CD4-positive, alpha-beta T cell treated with Interleukin-21 for 1 hour (primary cell): ENCODE data around the gene VWDE.
"Not testable (repeated sequence)": the region's sequence is repeated elsewhere in the genome, so short reads cannot be mapped to it uniquely, and the experiment has no call there.

Experiments
- DNase-seq: peaks from one replicate; pipeline ENCODE4 v3.0.0-alpha.2; 2020

VWDE gene

GRCh38 chr7:12403287-12404181 lies at the start of gene VWDE:
TSS of gene VWDE (minus strand) at chr7:12403865. CDS start at chr7:12403716, 149 bp downstream.
- DNase-seq = peak; percentile 25

- not testable (repeated sequence) for DNase-seq
These were observed 49.5 kb upstream of the VWDE start for GRCh38 chr7:12453136-12453535.

GRCh38 chr7:12450615-12451014 lies 47.0 kb upstream of the VWDE start:
- no peak for DNase-seq

GRCh38 chr7:12444785-12445184 lies 41.1 kb upstream of the VWDE start:
- no peak for DNase-seq

GRCh38 chr7:12440229-12440628 lies 36.6 kb upstream of the VWDE start:
- DNase-seq = no peak

GRCh38 chr7:12436896-12437535 lies 33.4 kb upstream of the VWDE start:
- no peak for DNase-seq

GRCh38 chr7:12436126-12436525 lies 32.5 kb upstream of the VWDE start:
- DNase-seq = no peak

GRCh38 chr7:12434012-12434642 lies 30.5 kb upstream of the VWDE start:
- no peak for DNase-seq

- no peak for DNase-seq
These were observed 28.4 kb upstream of the VWDE start for GRCh38 chr7:12431886-12432556.

- no peak for DNase-seq
These were observed 21.6 kb upstream of the VWDE start for GRCh38 chr7:12425311-12425710.

- no peak for DNase-seq
These were observed 20.5 kb upstream of the VWDE start for GRCh38 chr7:12423997-12424745.

GRCh38 chr7:12423355-12423996 lies 19.8 kb upstream of the VWDE start:
- no peak for DNase-seq

- no peak for DNase-seq
These were observed 19.1 kb upstream of the VWDE start for GRCh38 chr7:12422554-12423320.

- DNase-seq = no peak
These were observed 14.8 kb upstream of the VWDE start for GRCh38 chr7:12418452-12418851.

- no peak for DNase-seq
These were observed 11.4 kb upstream of the VWDE start for GRCh38 chr7:12415072-12415471.

- DNase-seq = no peak
These were observed 8.7 kb upstream of the VWDE start for GRCh38 chr7:12412407-12412806.

GRCh38 chr7:12410523-12410922 lies 6.9 kb upstream of the VWDE start:
- no peak for DNase-seq

- no peak for DNase-seq
These were observed 5.5 kb upstream of the VWDE start for GRCh38 chr7:12409097-12409711.

- DNase-seq = not testable (repeated sequence)
These were observed 4.0 kb upstream of the VWDE start for GRCh38 chr7:12407652-12408051.

GRCh38 chr7:12402365-12402725 lies 1.3 kb downstream of the VWDE start:
- DNase-seq = no peak
